Measurements from ENCODE around the gene NOTCH4.
A peak's percentile ranks its signal among the peaks of the same experiment; 100 is the strongest.
"Not testable (repeated sequence)": the region's sequence is repeated elsewhere in the genome, so short reads cannot be mapped to it uniquely, and the experiment has no call there.

NOTCH4 gene

DNA sequence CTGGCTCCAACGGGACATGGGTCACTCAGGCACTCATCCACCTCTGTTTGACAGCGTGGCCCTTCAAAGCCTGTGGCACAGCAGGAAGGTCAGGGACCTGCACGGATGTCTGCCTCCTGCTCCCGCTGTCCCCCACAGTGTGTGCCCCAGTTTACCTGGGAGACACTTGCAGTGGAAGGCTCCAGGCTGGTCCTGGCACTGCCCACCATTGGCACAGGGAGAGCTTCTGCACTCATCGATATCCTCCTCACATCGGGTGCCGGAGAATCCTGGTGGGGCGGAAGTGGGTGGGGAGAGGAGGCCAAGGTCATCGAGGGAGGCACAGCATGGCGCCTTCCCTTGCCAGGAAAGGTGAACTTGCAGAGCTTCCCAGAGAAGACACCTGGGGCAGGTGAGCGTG, 6.9 kb downstream of the NOTCH4 start:
- no peak for DNase-seq

DNA sequence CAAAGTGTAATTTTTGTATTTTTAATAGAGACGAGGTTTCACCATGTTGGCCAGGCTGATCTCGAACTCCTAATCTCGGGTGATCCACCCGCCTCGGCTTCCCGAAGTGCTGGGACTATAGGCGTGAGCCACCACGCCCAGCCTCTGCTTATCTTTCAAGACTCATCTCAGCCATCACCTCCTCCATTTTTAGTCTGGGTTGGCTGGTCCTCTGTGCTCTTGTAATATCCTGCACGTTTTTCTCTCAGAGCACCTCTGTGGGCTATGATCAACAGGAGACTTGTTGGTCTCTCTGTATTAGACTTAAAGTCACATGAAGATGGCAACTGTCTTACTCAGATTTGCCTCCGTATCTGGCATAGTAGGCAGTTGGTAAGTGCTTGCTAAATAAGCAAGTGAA, 7.6 kb downstream of the NOTCH4 start:
- DNase-seq, result no peak

DNA sequence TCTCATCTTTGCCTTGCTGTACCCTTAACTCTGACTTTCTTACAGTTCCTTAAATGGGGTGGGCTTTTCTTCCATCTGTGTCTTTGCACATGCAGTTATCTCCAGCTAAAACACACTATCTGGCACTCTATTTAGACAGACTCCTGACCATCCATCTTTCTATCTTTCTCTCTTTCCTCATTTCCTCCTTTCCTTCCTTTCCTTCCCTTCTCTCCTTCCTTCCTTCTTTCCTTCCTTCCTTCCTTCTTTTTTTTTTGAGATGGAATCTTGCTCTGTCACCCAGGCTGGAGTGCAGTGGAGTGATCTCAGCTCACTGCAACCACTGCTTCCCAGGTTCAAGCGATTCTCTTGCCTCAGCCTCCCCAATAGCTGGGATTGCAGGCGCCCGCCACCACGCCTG, 8.2 kb downstream of the NOTCH4 start:
- no peak for DNase-seq

DNA sequence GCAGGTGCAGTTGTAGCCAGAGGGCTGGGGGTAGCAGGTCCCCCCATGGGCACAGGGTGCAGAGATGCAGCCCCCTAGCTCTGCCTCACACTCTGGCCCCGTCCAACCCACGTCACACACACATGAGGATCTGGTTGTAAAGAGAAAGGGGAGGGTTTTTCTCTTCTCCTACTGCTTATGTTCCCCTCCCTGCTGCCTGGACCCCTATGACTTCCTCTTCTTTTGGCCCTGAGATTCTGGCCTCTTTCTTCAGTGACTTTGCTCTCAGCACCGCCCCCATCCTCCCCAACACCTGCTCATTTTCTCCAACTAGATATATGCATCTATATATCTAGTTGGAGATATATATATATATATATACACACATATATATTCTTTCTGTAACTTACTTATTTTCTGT, 9.7 kb downstream of the NOTCH4 start:
- DNase-seq, result no peak

DNA sequence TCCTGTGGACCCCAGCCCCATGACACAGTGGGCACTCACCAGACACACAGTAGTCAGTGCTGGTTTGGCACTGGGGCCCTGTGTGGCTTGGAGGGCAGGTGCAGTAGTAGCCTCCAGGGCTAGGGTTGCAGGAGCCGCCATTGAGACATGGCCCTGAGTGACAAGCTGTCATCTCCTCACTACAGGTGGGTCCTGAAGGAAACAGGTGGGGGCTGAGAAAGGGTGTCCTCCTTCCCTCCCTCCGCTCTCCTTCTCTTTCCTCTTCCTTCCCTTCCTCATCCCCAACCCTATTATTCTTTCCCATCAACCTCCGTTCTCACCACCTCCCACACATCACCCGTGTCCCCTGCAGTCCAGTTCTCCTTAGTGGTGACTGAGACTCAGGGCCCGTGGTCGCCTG, 10.2 kb downstream of the NOTCH4 start:
- DNase-seq, result no peak

DNA sequence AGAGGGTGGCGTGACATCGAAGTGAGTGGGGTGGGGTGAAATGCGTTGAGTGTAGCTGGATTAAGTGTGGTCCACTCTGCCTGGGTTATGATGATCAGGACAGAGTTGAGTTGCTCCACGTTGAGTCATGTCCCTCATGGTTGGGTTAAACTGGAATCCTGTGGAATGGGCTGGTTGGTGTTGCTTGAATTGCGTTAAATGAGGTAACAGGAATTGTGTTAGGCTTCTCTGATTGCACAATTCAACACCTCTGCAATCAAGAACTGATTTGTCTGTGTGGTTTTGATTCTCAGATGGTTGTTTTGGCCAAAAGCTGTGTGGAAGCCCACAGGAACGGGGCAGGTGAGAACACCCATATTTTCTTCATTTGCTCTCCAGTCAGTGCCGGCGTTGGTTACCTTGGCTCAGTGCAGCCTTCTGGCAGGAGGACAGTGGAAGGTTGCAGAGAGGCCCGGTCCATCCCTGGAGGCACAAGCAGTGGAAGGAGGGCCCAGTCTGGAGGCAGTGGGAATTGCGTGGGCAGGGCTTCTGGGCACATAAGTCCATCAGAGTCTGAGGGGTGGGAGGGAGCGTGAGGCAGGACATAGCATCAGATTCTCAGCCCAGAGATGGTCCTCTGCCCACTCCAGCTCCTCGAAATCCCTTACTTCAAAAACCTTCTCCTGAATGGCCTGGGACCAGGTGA, 11.6 kb downstream of the NOTCH4 start:
- no peak for DNase-seq

DNA sequence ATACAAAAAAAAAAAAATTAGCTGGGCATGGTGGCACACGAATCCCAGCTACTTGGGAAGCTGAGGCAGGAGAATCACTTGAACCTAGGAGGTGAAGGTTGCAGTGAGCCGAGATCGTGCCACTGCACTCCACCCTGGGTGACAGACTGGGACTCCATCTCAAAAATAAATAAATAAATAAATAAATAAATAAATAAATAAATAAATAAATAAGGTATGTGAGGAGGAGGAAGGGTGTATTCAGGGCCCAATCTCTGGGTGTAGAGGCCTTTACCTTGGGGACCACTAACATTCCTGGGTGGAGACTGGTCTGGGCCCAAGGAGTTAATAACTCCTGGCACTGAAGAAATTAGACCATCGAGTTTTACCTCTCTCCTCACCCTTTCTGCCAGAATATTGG, 12.4 kb downstream of the NOTCH4 start:
- DNase-seq, result not testable (repeated sequence)

DNA sequence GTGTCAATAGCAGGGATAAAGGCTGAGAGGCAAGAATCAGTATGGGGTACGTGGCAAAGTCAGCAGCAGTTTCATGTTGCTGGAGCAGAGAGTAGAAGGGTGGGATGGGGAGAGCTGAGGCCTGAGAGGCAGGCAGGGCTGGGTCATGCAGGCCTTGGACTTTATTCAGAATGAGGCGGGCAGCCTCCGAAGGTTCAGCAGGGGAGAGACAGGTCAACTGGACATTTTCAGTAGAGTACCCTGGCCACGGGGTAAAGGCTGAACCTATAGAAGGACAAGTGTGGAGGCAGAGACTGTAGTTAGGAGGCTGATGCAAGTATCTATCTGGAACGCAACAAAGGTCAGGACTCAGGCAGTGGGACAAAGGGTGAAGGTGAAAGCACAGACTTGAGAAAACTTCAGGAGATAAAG, 13.7 kb downstream of the NOTCH4 start:
- no peak for DNase-seq

DNA sequence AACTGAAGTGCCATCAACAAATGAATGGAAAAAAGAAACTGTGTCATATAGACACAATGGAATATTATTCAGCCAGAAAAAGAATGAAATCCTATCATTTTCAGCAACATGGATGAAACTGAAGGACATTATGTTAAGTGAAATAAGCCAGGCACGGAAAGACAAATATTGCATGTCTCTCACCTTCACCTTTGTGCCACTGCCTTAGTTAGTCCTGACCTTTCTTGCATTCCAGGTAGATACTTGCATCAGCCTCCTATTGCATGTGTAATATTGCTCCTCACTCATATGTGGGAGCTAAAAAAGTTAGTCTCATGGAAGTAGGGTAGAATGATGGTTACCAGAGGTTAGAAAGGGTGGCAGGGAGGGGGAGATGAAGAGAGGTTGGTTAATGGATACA, 14.9 kb downstream of the NOTCH4 start:
- no peak for DNase-seq

DNA sequence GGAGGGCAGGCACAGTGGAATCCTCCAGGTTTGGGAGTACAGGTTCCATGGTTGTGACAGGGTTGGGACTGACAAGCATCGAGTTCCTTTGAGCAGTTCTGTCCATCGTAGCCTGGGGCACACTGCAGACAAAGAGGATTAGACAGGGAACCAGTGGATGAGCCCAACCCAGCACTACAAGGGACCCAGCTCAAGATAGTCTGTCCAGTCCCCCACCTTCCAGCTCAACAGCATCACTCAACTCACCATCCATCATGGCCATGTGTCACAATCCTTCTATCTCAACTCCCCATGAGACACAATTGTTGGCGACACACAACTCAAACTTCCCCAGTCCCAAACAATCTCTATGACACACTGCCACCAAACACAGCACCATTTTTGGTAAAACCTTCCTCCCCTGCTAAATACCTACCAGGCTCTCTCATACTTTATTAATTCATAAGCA, 19.6 kb downstream of the NOTCH4 start:
- no peak for DNase-seq

DNA sequence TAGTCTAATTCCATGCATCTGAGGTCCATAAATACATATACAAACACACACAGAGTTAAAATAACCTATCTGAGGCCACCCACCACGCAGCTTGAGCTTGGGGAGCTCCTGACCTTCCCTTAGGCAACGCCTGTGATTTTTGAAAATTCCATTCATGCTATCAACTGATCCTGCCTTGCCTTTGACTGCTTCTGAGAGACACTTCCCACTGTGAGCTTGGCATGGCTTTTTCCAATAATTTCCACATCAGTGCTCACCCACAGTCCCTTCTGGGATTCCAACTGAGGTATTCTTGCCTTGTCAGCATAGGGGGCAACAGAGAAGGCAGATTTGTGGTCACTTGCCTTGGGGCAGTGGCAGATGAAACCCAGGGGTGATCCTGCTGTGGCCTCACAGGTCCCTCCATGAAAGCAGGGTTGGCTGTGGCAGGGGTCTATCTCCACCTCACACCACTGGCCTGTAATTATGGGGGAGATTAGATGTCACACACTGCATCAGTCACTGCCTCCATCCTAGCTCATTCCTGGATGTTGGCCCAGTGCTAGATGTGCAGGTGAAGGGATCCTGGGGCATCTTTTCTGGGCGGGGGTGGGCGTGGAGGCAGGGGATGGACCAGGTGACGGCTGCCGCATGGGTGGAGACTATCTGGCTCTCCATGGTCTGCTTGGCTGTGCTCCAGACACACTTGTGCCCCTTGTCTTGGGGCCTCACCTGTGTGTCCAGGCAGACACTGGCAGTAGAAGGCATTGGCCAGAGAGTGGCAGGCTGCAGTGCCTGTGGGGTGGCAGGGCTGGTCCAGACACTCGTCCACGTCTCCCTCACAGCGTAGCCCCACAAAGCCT, 20.2 kb downstream of the NOTCH4 start:
- no peak for DNase-seq

DNA sequence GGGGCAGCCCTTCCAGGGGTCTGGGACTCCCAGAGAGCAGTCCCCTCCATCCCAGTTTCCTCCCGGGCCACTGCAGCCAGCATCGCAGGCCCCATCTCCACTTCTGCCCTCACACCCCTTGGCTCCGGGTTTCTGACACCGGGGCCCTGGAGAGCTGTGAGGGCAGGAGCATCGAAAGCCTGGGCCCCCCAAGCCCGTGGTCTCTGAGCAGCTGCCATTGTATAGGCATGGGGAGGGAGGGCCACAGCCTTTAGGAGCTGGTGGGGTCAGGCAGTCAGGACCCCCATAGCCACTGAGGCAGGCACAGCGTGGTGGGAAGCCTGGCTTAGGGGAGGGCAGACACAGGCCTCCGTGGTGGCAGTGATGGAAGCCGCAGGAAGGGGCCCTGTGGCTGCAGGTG, 21.7 kb downstream of the NOTCH4 start:
- DNase-seq, result no peak

DNA sequence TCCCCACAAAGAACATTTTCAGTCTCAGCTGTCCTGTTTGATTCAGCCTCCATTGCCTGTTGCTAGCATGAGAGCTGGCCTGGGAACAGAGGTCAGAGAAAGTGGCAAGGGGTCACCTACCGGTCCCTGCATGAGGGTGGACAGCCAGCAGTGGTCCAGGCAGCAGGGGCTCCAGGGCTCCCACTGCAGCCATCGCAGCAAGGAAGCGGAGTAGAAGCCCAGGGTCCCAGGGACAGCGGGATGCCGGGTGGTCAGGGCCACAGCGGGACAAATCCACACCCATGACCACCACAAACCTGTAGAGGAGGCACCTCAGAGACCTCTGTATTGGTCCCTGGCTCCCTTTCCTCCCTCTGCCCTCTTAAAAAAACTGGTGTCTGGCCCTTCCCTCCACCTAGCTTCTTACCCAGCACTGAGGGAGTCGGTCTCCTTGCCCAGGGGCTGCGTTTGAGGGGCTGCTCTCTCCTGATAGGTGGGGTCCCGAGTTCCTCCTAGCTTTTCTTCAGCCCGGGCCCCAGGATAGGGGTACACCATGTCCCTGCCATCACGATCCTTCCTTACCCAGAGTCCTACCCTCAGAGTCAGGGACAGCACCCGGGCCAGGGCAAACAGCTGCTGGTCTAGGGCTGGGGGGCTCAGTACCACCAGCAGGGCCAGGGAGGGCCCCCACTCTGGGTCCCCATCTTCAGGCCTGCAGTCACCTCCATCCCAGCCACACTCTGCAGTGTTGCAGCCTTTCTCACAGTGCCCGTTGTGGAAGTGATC, 23.0 kb downstream of the NOTCH4 start:
- no peak for DNase-seq

DNA sequence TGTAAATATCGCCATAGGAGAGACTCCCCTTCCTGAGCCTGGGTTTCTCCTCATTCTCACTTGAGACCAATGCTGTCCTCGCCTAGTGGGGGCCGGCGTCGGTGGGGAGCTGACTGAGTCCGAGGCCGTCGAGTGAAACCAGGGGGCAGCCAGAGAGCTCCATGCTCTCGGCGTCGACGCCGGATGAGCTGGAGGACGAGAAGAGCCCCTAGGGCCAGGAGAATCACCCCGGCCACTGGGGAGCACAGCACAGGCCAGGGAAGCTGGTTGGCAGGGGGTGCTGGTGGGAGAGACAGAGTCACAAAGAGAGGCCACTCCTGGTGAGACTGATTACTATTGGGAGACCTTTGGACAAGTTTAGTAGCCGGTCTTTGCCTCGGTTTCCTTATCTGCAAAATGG, 25.0 kb downstream of the NOTCH4 start:
- no peak for DNase-seq

DNA sequence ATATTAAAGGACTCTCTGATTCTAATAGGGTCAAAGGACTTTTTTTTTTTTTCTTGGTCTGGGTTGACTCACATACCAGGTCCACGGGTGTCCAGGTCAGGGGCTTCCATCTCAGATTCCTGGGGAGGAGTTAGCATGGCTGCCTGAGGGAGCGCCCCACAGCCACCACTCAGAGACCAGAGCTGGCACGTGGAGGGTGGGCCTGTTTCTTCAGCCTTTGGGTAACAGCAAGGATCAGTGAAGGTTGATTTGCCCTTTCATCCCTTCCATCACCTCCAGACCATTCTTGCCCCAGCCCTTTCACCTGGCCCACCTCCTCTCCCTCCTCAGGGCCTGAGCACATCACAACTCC, 25.5 kb downstream of the NOTCH4 start:
- no peak for DNase-seq

DNA sequence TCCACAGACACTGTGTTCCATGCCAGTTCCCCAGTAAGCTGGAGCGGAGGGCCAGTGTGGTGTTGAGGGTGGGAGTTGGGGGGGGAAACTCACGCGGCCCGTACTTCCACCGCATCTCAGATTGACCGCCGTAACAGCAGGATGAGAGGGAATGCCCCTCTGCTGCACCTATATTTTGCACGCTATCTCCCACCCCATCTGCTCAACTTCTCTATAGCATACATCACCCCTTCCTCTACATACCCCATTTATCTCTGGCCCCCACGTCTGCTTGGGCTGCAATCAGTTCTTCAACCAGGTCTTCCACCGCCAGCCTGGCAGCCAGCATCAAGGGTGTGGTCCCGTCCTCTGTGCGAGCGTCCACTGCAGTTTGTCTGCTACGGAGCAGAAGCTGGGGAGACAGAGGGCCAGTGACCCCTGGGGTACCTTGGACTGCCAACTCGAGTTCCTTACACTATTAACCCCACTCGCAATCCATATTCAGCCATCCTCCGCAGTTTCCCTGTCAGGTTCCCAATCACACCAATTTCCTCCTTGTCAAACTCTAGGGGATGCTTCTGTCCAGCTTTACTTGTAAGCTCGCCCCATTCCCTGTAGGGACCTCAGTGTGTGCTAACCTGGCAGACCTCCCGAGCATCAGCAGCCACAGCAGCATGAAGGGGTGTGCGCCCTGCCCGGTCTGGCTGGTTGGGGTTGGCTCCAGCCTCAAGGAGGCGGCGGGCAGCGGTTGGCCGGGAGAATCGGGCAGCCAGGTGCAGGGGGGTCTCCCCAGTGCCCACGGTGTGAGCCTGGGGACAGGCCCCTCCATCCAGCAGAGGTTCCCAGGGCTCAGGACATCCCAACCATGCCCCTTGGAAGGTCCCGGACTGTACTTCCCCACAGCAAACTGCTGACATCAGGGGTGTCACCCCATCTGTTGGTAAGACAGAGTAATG, 26.9 kb downstream of the NOTCH4 start:
- DNase-seq, result peak in 1 of 2 experiments; percentile 20

DNA sequence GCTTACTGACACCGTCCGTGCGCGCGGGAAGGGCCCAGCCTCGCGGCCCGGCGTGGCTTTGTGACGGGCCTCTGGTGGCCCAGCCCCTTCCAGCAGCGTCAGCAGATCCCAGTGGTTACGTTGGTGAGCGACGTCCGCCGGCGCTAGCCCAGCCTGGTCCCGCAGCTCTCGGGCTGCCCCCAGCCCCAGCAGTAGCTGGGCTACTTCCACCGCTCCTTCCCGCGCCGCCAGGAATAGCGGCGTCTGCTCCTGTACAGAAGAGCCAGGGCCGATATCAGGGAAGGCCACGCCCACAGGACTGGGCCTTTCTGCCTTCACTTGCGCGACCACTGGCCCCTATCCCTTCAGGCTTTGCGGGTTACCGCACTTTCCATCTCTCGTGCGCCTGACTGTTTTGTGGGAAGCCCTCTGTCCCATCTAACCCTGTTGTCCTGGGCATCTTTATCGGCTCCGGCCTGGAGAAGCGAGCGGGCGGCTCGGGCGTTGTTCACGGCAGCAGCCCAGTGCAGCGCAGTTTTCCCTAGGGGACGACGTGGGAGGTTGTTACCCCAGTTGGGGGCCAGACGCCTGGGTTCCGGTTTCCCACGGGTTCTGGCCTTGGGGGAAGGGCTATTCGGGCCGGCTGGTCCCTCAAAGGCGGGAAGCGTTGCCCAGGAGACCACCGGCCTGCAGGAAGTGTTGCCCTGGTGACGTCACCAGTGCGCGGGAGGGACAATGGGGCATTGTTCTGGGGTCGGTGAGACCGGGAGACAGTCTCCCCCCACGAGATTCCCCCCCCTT, 27.8 kb downstream of the NOTCH4 start:
- DNase-seq, result peak; percentile 80 to 82

DNA sequence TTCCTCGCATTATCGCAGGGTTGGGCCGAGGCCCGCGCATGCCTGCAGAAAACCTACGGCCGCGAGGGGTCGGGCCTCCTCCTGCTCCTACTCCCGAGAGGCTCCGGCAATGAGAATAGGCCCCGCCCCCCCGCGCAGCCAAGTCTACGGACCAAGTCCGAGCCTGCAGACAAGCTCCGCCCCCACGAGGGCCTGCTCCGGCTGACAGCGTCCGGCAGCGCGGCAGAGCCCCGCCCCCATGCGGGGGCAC, 28.3 kb downstream of the NOTCH4 start:
- peak; percentile 100 for DNase-seq

DNA sequence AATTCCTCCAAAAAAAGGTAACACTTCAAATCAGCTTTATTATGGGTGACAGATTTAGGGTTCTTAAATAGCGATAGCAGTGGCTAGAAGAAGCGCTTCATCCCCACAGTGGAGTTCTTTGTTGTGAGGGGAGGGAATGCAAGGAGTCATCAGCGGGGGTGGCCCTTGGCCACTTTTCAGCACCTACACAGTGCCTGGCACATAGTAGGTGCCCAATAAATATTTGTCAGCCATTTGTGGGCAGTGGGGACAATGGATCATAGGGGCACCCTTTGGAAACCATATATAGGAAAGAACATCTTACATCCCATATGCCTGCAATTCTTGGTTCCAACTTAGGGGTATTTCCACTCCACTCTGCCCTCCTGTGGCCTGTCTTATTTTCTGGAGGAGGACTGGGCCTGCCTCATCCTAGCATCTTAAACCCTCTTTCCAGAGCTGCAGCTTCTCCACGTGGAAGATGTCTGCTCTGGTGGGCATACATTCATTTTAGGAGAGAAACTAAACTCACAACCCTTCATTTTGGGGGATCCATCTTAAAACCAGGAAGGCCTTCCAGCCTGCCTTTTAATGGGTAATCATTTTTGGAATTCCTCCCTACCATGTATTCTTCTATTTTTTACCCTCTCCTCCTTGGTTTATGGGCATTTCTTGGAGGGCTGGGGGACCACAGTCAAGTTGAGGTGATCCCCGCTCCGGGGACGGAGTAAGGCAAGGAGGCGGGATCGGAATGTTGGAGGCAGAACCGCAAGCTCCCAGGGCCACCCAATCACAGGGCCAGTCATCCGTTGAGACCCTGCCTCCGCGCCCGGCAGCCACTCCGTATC, 28.8 kb downstream of the NOTCH4 start:
- peak; percentile 51 to 63 for DNase-seq

DNA sequence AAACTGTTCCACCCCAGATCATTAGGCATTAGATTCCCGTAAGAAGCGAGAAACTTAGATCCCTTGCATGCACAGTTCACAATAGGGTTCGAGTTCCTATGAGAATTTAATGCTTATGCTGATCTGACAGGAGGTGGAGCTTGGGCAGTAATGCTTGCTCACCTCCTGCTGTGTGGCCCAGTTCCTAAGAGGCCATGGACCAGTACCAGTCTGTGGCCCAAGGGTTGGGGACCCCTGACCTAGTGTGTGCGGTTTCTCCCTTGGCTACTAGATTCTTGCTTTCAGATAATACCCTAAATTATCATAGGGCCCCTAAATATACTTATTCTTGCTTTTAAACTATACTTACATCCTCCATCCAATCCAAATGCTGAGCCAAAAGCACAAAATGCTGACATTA, 29.5 kb downstream of the NOTCH4 start:
- no peak for DNase-seq

DNA sequence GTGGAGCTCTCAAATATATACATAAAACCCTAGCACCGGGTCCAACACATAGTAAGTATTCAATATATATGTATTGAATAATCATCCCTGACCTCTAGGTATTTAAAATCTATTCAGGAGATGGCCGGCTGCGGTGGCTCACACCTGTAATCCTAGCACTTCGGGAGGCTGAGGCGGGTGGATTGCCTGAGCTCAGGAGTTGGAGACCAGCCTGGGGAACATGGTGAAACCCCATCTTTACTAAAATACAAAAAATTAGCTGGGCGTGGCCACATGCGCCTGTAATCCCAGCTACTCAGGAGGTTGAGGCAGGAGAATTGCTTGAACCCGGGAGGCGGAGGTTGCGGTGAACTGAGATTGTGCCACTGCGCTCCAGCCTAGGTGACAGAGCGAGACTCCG, 30.8 kb downstream of the NOTCH4 start:
- peak in 1 of 2 experiments; percentile 23 for DNase-seq

All from activated T-cell treated with anti-CD3 and anti-CD28 coated beads, Interleukin-2, amount 50 U/mL, for 48 hours (primary cell).